SIG-M5 treated with dmso at 0.1 percent for 504 hours (cell line): ENCODE measurements around the gene LYPD6B.

Experiments
- DNase-seq: peaks from one replicate; lab custom pipeline; 2025; ENCODE audit not compliant: unreplicated experiment; lab: John Stamatoyannopoulos, UW

LYPD6B gene

DNA sequence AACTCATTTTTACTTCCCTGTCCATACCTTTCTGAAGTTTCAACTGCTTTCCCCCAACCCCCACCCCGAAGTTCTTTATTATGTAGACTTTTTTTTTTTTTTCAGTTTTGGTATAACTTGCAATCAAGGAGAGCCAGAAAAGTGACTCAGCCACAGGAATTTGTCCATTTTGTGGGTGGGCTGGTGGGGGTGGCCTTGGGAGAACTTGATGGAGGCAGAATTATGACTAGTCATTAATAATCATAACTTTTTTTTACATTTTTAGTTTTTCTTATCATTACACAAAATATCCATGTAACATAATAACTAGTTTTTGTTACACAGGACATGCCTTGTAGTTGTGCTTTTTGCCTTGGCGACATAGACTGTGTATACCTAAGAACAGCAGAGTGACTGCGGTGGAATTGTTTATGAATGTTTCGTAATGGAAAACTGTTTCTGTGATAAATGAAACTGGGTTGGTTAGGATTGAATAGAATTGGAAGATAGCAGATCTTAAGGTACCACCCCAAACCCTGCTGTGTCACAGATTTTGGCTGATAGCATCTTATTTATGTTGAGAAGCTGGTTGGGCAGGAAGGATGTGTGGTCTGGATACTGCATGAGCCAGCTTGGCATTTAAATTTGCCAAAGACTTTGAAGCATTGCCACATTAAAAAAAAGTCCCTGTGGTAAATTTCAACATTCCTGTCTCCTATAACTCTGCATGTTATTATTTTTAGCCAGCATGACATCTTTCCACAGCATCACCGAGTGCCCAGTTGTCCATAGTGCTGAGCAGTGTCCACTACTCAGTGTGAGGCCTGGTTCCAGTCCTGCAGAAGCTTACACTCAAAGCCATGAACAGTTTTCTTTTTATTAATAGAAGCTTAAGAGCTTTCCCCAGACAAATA lies 30.7 kb downstream of the LYPD6B start:
- DNase-seq, result peak; percentile 66

DNA sequence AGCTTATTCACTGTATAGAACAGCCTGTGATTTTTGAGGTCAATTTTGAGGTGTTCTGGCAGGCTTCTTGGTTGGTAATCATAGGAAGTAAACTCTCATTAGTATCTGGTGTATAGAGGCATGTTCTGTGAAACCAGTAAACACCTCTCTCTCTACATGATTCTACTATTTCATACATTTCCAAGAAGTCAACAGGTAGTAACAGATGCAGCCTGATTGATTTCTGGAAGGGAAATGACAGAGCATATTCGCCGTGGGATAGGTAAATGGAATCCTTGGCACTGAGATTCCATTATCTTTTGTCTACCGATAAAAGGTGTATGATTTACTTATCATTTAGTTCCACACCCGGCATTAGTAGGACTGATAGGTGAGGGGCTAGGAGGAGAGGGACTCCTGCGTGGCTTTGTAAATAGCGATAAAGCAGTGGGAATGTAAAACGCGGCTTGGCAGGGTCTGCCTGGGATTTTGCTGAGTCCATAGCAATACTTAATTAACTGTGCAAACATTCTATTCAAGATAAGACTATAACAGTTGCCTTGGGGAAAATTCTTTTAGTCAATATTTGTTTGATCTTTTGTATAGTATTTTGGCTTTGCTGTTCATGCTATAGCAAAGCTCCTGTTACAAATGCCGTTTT lies 32.3 kb downstream of the LYPD6B start:
- peak; percentile 12 for DNase-seq

GRCh38 chr2:149075105-149075504 lies 36.6 kb downstream of the LYPD6B start:
- DNase-seq, result no peak

DNA sequence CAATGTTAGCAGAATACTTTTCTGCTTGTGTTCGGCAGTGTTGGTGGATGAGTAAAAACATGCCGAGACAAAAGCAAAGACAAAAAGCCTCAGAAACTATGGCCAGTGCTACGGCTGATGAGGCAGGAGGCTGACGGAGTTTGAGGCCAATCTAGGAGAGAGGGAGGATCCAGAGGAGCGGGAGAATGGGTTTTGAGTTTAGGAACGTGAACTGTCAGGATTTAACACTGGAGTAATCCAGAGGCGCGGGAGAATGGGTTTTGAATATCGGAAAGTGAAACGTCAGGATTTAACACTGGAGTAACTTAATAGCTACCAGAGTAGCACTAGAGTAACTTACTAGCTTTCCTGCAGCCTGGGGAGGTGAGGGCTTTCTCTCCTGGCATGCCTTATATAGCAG lies 37.4 kb downstream of the LYPD6B start:
- DNase-seq, result no peak

GRCh38 chr2:149076863-149077412 lies 38.4 kb downstream of the LYPD6B start:
- no peak for DNase-seq

GRCh38 chr2:149077861-149078260 lies 39.4 kb downstream of the LYPD6B start:
- DNase-seq, result no peak

- no peak for DNase-seq
These were observed 41.6 kb downstream of the LYPD6B start for GRCh38 chr2:149080099-149080498.

DNA sequence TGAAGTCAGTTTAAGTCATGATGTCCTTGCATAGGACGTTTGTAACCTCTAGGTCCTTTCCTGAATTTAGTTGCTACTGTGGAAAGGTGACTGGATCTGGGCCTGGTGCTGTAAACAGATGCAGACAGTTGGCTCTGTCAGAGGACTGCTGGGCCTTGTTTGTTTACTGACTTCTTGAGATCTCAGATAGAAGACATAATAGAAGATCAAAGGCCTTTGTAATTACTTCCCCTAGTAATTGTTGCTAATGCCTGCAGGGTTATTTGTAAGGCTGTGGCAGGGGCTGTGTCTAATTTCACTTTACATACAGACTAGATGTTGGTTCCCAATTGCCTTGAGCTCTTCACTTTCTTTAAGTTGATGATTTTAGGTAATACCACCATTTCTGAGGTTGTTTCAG lies 42.5 kb downstream of the LYPD6B start:
- DNase-seq, result peak; percentile 21

DNA sequence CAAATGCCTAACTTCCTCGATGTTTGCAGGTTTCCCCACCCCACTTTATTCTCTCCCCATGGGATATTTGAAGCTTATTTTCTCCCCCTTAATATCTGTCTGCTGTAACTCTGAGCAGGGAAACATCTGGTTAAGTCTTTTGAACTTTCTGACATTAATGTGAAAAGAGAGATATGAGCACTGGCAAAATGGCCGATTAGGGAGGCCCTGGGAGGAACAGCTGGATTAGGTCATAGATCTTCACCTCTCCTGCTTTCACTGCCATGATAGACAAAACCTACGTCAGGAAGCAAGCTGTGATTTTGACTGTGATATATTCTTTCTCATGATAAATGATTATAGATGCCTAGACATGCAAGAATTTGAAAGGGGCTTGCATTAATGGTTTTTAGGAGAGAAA lies 43.6 kb downstream of the LYPD6B start:
- no peak for DNase-seq

- no peak for DNase-seq
These were observed 44.2 kb downstream of the LYPD6B start for GRCh38 chr2:149082735-149083134.

- peak; percentile 84 for DNase-seq
These were observed 46.7 kb downstream of the LYPD6B start for GRCh38 chr2:149084924-149085795.

DNA sequence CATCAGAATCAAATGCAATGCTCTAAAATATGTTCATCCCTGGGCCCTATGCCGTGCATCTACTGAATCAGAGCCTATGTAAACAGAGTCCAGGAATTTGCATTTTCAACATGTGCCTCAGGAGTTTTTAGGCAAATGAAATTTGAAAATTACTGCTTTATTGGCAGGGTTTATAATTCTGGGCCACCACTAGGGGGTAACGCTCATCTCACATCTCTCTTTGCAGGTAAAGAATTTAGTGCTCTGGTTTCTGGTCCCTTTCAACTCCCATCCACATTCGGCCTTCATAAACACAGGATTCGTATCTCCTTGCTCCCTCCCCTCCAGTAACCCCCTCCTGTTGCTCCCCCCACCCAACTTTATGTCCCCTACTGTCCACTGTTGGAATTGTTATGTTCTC lies 49.3 kb downstream of the LYPD6B start:
- peak; percentile 27 for DNase-seq

GRCh38 chr2:149089068-149089467 lies 50.6 kb downstream of the LYPD6B start:
- no peak for DNase-seq

- no peak for DNase-seq
These were observed 52.2 kb downstream of the LYPD6B start for GRCh38 chr2:149090706-149091105.

- DNase-seq, result no peak
These were observed 55.1 kb downstream of the LYPD6B start for GRCh38 chr2:149093579-149093978.

DNA sequence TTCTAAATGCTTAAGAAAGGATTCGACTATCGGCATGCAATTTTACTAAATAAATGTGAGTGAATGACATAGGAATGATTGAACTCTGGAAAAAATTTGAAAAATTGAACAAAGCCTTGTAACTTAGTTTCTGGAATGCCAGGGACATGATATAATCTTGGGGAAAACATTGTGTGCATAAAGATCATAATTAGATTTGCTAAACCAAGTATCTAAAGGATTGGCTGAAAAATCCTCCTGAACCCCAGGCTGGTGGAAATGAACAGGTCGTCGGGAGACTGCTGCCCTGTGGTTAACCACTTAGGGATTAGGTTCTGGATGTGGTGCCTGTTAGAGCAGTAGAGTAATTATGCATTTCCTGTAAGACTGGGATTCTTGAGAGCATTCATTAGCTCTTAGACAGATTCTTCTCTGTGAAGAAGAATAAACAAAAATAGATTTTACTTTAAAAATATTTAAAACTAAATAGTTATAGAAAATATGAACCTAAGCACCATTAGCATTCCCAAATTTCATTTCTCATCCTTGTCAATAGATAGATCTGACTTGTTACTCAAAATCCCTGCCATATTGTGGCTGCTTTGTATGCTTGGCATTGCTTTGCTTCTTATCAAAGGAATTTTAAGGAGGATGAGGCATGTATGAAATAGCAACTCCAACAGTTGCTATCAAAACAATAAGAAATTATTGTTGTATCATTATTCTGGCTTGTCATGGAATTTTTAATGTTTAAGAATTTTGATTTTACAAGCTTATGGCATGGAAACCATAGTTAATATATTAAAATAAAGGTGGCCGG lies 55.9 kb downstream of the LYPD6B start:
- DNase-seq, result no peak

DNA sequence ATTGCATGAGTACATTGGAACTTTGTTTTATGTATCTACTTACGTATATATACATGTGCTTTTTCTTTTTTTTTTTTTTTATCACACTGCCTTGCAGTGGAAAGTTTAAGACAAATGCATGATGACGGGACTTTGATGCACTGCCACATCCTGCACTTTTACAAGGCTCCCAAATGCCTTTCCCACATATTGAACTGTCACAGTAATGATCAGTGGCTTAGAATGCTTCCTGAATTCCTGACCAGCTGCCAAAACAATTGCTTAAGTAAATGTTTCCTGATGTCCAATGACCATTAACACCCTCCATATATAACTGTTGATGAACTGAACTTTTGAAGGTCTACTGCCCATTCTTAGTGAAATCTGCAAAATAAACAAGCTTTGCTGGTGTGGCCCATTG lies 60.2 kb downstream of the LYPD6B start:
- DNase-seq, result no peak

- DNase-seq, result no peak
These were observed 60.8 kb downstream of the LYPD6B start for GRCh38 chr2:149099298-149099697.

GRCh38 chr2:149100739-149101699 lies 62.5 kb downstream of the LYPD6B start:
- DNase-seq, result no peak
